ENCODE measurements around the gene CHERP. TPM values are rescaled to one million over a fixed set of nuclear protein-coding genes. Genes with fewer than 3 reads are reported as not detected.

The CHERP gene, protein sequence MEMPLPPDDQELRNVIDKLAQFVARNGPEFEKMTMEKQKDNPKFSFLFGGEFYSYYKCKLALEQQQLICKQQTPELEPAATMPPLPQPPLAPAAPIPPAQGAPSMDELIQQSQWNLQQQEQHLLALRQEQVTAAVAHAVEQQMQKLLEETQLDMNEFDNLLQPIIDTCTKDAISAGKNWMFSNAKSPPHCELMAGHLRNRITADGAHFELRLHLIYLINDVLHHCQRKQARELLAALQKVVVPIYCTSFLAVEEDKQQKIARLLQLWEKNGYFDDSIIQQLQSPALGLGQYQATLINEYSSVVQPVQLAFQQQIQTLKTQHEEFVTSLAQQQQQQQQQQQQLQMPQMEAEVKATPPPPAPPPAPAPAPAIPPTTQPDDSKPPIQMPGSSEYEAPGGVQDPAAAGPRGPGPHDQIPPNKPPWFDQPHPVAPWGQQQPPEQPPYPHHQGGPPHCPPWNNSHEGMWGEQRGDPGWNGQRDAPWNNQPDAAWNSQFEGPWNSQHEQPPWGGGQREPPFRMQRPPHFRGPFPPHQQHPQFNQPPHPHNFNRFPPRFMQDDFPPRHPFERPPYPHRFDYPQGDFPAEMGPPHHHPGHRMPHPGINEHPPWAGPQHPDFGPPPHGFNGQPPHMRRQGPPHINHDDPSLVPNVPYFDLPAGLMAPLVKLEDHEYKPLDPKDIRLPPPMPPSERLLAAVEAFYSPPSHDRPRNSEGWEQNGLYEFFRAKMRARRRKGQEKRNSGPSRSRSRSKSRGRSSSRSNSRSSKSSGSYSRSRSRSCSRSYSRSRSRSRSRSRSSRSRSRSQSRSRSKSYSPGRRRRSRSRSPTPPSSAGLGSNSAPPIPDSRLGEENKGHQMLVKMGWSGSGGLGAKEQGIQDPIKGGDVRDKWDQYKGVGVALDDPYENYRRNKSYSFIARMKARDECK
- total RNA-seq (2014; rRNA removed; shearing (Covaris generic)): 4.5 and 7.5 TPM in 2 replicates

GRCh38 chr19:16542045-16542909 is at the start of gene CHERP:
Gene CHERP (minus strand): TSS chr19:16542437. CDS start chr19:16542378, 59 bp downstream.
- DNase-seq (ENCODE audit: low read depth): peak; percentile 93

DNA sequence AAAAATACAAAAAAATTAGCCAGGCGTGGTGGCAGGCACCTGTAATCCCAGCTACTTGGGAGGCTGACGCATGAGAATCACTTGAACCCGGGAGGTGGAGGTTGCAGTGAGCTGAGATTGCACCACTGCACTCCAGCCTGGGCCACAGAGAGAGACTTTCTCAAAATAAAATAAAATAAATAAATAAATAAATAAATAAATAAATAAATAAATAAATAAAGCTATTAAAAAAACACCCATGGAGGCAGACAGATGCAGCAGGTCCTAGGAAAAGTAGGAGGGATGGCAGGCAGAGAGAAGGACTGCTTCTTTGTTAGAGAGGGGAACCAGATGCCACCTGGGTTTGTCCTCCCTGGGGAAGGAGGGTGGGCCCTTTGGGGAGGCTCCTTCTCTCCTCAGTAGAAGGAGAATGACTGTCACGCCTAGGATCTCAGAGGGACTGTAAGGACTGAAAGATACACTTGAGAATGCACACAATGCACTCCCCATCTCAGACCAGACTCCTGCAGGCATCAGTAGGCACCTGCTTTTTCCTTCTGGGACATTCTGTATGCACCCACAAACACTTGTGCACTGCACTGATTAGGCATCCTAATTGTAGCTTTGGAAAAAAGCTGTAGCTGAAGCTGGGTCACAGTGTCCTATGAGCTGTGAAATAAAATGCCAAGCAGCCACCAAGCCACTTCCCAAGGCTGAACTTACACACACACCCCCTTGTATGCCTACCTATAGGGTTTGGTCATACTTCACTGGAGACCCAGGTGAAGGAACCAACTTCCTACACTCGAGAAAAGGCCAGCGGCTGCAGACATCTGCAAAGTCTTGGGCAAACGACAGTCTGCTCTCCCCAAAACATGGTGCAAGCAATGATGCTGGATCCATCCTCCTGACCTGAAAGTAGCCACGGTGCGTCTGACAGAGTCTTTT is 48.9 kb upstream of the CHERP start:
- no peak for DNase-seq (ENCODE audit: low read depth)

GRCh38 chr19:16589917-16590316 is 47.7 kb upstream of the CHERP start:
- DNase-seq (ENCODE audit: low read depth): no peak

GRCh38 chr19:16588824-16589577 is 46.8 kb upstream of the CHERP start:
- DNase-seq (ENCODE audit: low read depth): no peak

GRCh38 chr19:16587833-16588823 is 45.9 kb upstream of the CHERP start:
- DNase-seq (ENCODE audit: low read depth): no peak

DNA sequence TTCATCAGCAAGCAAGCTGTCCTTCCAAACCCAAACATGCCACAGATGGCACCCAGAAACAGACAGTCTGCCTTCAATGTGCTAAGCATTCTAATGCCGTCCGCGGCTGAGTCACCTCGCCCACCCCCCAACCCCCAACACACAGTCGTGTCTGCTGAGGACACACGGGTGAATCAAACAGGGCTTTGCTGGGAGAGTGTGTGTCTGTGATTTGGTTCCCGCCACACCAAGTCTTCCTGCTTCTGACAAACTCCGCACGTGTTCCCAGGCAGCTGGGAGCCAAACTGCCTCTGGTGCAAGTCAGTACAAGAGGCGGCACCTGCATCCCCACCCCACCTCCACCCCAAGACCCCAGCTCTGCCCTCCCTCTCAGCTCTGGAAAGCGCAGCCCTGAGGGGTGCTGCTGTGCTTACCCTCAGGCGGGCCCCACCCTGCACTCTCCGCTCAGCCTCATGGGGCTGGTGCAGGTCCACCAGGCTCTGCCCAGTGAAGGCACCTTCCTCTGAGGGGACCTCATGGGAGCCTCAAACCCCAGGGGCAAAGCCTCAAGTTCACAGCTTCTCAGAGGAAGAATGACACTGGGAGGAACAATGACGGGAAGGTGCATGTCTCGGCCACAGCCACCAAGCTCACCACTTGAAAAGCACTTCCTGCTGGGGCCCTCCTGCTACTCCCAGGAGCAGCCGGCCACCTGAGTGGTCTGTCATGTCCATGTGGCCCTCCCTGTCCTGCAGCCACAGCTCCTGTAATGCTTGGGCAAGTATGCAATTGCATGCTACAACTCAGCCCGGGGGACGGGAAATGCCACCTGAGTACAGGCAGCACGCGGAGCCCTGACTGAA is 45.0 kb upstream of the CHERP start:
- DNase-seq (ENCODE audit: low read depth): peak; percentile 15

DNA sequence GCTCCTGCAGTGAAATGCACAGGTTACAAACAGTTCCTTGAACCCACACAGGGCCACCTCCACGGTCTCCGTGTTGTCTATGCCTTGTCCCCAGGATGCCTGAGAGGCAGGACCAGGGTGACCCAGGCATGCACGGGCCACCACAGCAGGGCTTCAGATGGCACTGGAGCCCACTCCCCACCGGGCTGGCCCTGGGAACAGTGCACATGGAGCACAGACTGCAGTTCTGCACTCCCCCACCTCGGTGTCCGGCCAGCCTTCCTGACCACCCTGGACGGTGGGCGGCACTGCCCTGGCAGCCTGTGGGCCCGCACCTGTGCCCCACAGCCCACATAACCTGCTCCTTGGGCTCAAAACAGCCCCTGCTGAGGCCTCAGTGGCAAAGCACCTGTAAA is 44.2 kb upstream of the CHERP start:
- no peak for DNase-seq (ENCODE audit: low read depth)

- DNase-seq (ENCODE audit: low read depth): peak; percentile 38
These were observed 43.7 kb upstream of the CHERP start for GRCh38 chr19:16585808-16586476.

- no peak for DNase-seq (ENCODE audit: low read depth)
These were observed 43.0 kb upstream of the CHERP start for GRCh38 chr19:16585094-16585801.

DNA sequence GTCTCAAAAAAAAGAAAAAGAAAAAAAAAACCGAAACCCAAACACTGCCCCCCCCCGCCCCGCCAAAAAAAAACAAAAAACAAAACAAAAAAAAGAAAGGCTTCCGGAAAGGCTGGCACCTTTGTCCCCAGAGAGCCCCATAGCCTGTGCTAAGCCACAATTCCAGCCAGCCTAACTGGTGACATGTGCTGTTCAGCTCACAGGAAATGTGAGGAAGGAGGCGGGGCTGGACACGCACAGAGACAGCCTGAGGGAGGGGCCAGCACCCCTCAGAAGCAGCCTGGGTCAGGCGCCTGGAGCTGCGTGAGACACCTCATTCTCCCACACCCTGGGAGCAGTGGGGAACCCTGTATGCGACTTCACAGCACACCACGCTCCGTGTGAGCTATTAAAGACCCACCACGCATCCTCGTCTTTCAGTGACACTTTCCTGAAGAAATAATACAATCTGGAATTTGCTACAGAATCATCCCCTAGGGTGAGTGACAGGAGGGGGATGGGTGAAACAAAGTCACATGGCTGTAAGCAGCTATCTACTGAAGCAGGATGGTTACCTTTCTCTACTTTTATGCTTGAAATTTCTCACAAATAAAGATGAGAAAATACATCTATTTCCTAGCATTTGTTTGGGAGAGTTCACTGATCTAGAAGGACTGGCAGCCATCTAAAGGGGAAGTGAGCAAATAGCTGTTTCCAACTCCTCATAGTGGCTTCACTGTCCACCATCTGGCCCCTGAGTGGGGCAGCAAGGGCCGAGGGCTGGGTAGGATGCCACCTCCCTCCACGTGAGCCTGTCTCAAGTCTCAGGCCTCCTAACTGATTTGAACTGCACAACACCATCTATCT is 42.2 kb upstream of the CHERP start:
- peak; percentile 87 for DNase-seq (ENCODE audit: low read depth)

GRCh38 chr19:16582486-16583261 is 40.4 kb upstream of the CHERP start:
- DNase-seq (ENCODE audit: low read depth): no peak

DNA sequence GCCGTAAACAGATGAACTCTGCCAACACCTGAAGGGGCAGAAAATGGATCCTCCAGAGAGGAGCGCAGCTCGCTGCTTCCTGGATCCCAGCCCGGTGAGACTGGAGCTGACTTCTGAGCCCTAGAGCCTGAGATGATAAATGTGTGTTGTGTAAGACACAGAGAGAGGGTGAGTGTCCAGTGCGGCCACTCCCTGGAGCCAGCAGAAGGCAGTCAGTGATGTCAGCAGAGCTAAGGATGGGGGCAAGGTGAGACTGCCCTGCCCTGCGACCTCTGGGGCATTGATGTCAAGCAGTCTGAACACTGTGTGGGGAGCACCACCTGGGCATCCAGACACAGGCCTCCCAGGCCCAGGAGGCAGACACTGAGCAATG is 39.7 kb upstream of the CHERP start:
- no peak for DNase-seq (ENCODE audit: low read depth)

DNA sequence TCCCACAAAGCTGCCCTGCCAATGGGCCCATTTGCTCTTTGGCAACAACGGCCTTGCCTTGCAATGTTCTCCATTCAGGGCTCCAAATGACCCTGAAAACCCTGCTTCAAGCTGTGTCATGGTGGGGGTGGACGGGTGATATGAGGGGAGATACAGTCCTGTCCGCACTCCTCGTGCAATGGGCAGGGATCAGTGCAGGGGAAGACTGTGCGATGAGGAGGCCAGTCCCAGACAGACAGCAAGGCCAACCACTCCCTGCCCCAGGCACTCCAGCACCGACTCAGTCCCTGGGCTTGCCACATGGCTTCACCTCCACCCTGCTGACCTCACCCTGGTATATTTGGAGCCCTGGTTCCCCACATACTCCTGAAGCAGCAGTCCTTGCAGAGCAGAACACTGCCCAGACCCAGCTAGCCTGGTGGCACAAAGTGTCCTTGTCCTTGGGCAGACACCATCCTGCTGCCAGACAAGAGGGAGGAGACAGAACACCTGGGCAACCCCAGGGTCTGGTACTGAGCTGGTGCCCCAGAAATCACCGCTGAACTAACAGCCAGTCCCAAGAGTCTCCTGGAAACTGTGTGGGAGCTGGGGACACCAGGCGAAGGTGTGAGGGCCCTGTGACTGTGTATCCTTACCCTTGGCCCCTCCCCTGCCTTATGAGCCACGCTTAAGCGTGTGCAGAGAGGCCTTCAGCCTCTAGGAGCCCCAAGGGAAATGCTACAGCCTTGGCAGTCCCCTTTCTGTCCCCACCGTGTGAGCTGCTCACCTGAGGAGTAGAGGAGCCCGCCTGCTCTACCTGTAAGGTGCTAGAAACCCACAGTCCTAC is 39.1 kb upstream of the CHERP start:
- DNase-seq (ENCODE audit: low read depth): no peak

GRCh38 chr19:16579381-16579780 is 37.1 kb upstream of the CHERP start:
- no peak for DNase-seq (ENCODE audit: low read depth)
